ENCODE results near the gene ARF1. TPM values are rescaled to one million over a fixed set of nuclear protein-coding genes. Genes with fewer than 3 reads are reported as not detected.

Gene ARF1
- total RNA-seq (193 and 195 TPM in 2 replicates), polyA plus RNA-seq (389 and 515 TPM in 2 replicates), polyA minus RNA-seq (159 and 239 TPM in 2 replicates)
- total RNA-seq (2013) = 144 TPM

- Histone ChIP-seq H3K27ac (ENCODE audit: low read length in 2 of 2) (peak within 1 kb of the TSS; percentile 78 to 96), H3K79me2 (ENCODE audit: control insufficient read depth, insufficient read depth, low read length) (peaks cover 76% of the 10 kb centered on the region), H3K4me3 (ENCODE audit: control extremely low read depth in 1 of 5, extremely low read depth in 1 of 5, insufficient read depth in 1 of 5, low read depth in 2 of 5, low read length in 4 of 5) (peak within 1 kb of the TSS; percentile 78 to 97 (median 91)), H3K36me3 (replicated peaks in 1 of 2; ENCODE audit: control extremely low read depth in 1 of 2, control insufficient read depth in 1 of 2, extremely low read depth in 1 of 2, insufficient read depth in 2 of 2, low read length in 1 of 2) (no peaks in the 10 kb centered on the region), H4K20me1 (ENCODE audit: control insufficient read depth, insufficient read depth, low read length, poor library complexity, severe bottlenecking) (peaks cover 52% of the 10 kb centered on the region), H3K9me3 (ENCODE audit: control extremely low read depth in 1 of 3, control insufficient read depth in 2 of 3, insufficient read depth in 1 of 3, low read length in 2 of 3) (no peaks in the 10 kb centered on the region), H3K4me2 (replicated peaks; ENCODE audit: low read depth, low read length, poor library complexity, severe bottlenecking) (peak within 1 kb of the TSS; percentile 98), H3K9ac (ENCODE audit: low read length) (peak within 1 kb of the TSS; percentile 93), H3K27me3 (replicated peaks in 1 of 4; ENCODE audit: control extremely low read depth in 1 of 4, control insufficient read depth in 3 of 4, insufficient read depth in 4 of 4, low read length in 3 of 4) (no peaks in the 10 kb centered on the region), H2AFZ (ENCODE audit: insufficient read depth, low read depth, low read length, poor library complexity, severe bottlenecking) (peak within 1 kb of the TSS; percentile 98), H3K4me1 (ENCODE audit: control insufficient read depth in 2 of 2, insufficient read depth in 2 of 2, low read length in 2 of 2) (peaks cover 44 to 51% of the 10 kb centered on the region in 2 donors)
- DNase-seq (peak; percentile 96), ATAC-seq (ENCODE audit: low read depth) (peak; percentile 92)
- no peaks in the 10 kb centered on the region for H3K9me3 Mint-ChIP-seq (ENCODE audit: insufficient read depth)
- peaks cover 46% of the 10 kb centered on the region for H3K4me1 Mint-ChIP-seq
- TF ChIP-seq CTCF (IDR thresholded peaks at IDR 0.05) = no peak
- TF ChIP-seq EZH2 (IDR thresholded peaks at IDR 0.05; ENCODE audit: borderline replicate concordance, insufficient read depth, low read depth, low read length, poor library complexity, severe bottlenecking) = no peak
- WGBS (ENCODE audit: insufficient coverage) = under 1% methylated on average over 84 of the region's 87 CpGs
- intact Hi-C loops (cut with micrococcal nuclease) = loop anchor here (1.0 to 2.0 kb wide), 6 partner anchors 20 to 404 kb away; partner anchors contain the start of genes GUK1, JMJD4, MRPL55 and SNAP47
- CTCF ChIA-PET = interaction anchor here (1.0 to 1.6 kb wide), 2 partner anchors 28 to 56 kb away, joined by 3 to 5 read pairs; partner anchors contain the start of gene MRPL55
- POLR2A ChIA-PET = interaction anchor here (0.7 to 2.6 kb wide), 8 partner anchors 20 to 404 kb away, joined by 3 to 6 read pairs (median 4); partner anchors contain the start of genes GUK1, IBA57, MRPL55 and RNF187
- peak within 1 kb of the TSS; percentile 93 for H3K27ac Mint-ChIP-seq
- peak within 1 kb of the TSS; percentile 94 for H3K4me3 Mint-ChIP-seq
- H3K27me3 Mint-ChIP-seq = no peaks in the 10 kb centered on the region
Measured at GRCh38 chr1:228082214-228082917, at the start of gene ARF1. ARF1 (plus strand) TSS chr1:228082708; CDS start chr1:228097115, 14,407 bp downstream.

GRCh38 chr1:228033376-228033775 lies 49.1 kb upstream of the ARF1 start:
- Histone ChIP-seq H4K20me1 (ENCODE audit: control insufficient read depth, insufficient read depth, low read length, poor library complexity, severe bottlenecking) (no peaks in the 10 kb centered on the region), H3K9me3 (ENCODE audit: control extremely low read depth in 1 of 3, control insufficient read depth in 2 of 3, insufficient read depth in 1 of 3, low read length in 2 of 3) (no peaks in the 10 kb centered on the region), H3K4me1 (ENCODE audit: control insufficient read depth in 2 of 2, insufficient read depth in 2 of 2, low read length in 2 of 2) (peaks cover 6 to 13% of the 10 kb centered on the region in 2 donors), H3K4me3 (ENCODE audit: control extremely low read depth in 1 of 5, extremely low read depth in 1 of 5, insufficient read depth in 1 of 5, low read depth in 2 of 5, low read length in 4 of 5) (no peak overlapping the region), H3K79me2 (ENCODE audit: control insufficient read depth, insufficient read depth, low read length) (no peaks in the 10 kb centered on the region), H2AFZ (ENCODE audit: insufficient read depth, low read depth, low read length, poor library complexity, severe bottlenecking) (no peak overlapping the region), H3K9ac (ENCODE audit: low read length) (no peak overlapping the region), H3K27ac (ENCODE audit: low read length in 2 of 2) (no peak overlapping the region), H3K27me3 (replicated peaks in 1 of 4; ENCODE audit: control extremely low read depth in 1 of 4, control insufficient read depth in 3 of 4, insufficient read depth in 4 of 4, low read length in 3 of 4) (peaks cover 0 to 48% (median 14%) of the 10 kb centered on the region in 4 experiments), H3K36me3 (replicated peaks in 1 of 2; ENCODE audit: control extremely low read depth in 1 of 2, control insufficient read depth in 1 of 2, extremely low read depth in 1 of 2, insufficient read depth in 2 of 2, low read length in 1 of 2) (no peaks in the 10 kb centered on the region), H3K4me2 (replicated peaks; ENCODE audit: low read depth, low read length, poor library complexity, severe bottlenecking) (no peak overlapping the region)
- ChIA-PET CTCF (no interaction called here), POLR2A (no interaction called here)
- Mint-ChIP-seq H3K4me3 (no peak overlapping the region), H3K4me1 (peaks cover 2% of the 10 kb centered on the region), H3K27me3 (peaks cover 39% of the 10 kb centered on the region), H3K9me3 (ENCODE audit: insufficient read depth) (peaks cover 4% of the 10 kb centered on the region), H3K27ac (no peak overlapping the region)
- intact Hi-C loops (cut with micrococcal nuclease) = no loop called here
- WGBS (ENCODE audit: insufficient coverage) = 60% methylated on average over 1 of the region's 2 CpGs
- ATAC-seq (ENCODE audit: low read depth) (no peak), DNase-seq (no peak)
- TF ChIP-seq EZH2 (IDR thresholded peaks at IDR 0.05; ENCODE audit: borderline replicate concordance, insufficient read depth, low read depth, low read length, poor library complexity, severe bottlenecking) (no peak), CTCF (IDR thresholded peaks at IDR 0.05) (no peak)

Data from B cell (primary cell).